G401 (cell line): ENCODE measurements around the gene PAGR1. TPM values are rescaled to one million over a fixed set of nuclear protein-coding genes. Genes with fewer than 3 reads are reported as not detected.

Experiments
- DNase-seq: peaks from one replicate; pipeline ENCODE4 v3.0.0-alpha.2; 2015; ENCODE audit warnings: low spot score
- in situ Hi-C: cut with HindIII; loops from 2 replicates; pipeline ENCODE4 v1.10.0; 2016; ENCODE audit warnings: low sequenced_read_pairs, mixed read lengths
- total RNA-seq: library from RNA; depleted of rRNA; stranded (reverse); fragments of >200 nt; shearing (Covaris generic); gene quantifications from 2 replicates; pipeline ENCODE4 v1.2.3, GENCODE V29; 2014

Gene PAGR1
- total RNA-seq, 1 experiment from 2014 or later, result 78.4 TPM

GRCh38 chr16:29810699-29811169, 5.2 kb upstream of the PAGR1 start:
- DNase-seq, result no peak

GRCh38 chr16:29811170-29811895, 4.6 kb upstream of the PAGR1 start:
- in situ Hi-C loops, result no loop called here
- peak; percentile 98 for DNase-seq

More at GRCh38 chr16:29810699-29811169, 5.2 kb upstream of the PAGR1 start:
- in situ Hi-C loops, result no loop called here

- in situ Hi-C loops, result no loop called here
- peak; percentile 90 for DNase-seq
Observed at GRCh38 chr16:29811896-29812665, 3.9 kb upstream of the PAGR1 start, which contains the start of gene PRRT2. PRRT2 (plus strand) TSS chr16:29812193; CDS start chr16:29813055, 862 bp downstream.

GRCh38 chr16:29812754-29813643, 3.0 kb upstream of the PAGR1 start:
- DNase-seq, result no peak
- in situ Hi-C loops, result no loop called here

- no peak for DNase-seq
- in situ Hi-C loops, result no loop called here
Observed at GRCh38 chr16:29813644-29814562, 2.0 kb upstream of the PAGR1 start.

GRCh38 chr16:29814592-29814991, 1.4 kb upstream of the PAGR1 start:
- in situ Hi-C loops, result no loop called here
- no peak for DNase-seq

- in situ Hi-C loops, result no loop called here
- DNase-seq, result no peak
Observed at GRCh38 chr16:29815032-29815721, 775 bp upstream of the PAGR1 start.

GRCh38 chr16:29816694-29817441, 916 bp downstream of the PAGR1 start:
- in situ Hi-C loops, result no loop called here
- no peak for DNase-seq

- no peak for DNase-seq
- in situ Hi-C loops, result no loop called here
Observed at GRCh38 chr16:29818082-29818481, 2.1 kb downstream of the PAGR1 start.

- no peak for DNase-seq
- in situ Hi-C loops, result no loop called here
Observed at GRCh38 chr16:29819506-29819905, 3.6 kb downstream of the PAGR1 start.

- DNase-seq, result no peak
Observed at GRCh38 chr16:29820271-29820701, 4.3 kb downstream of the PAGR1 start, which contains the start of gene MVP. MVP (plus strand) TSS chr16:29820462; CDS start chr16:29830550, 10,088 bp downstream.

GRCh38 chr16:29820730-29821642, 5.0 kb downstream of the PAGR1 start:
- no peak for DNase-seq
- in situ Hi-C loops, result no loop called here

More at GRCh38 chr16:29820271-29820701, 4.3 kb downstream of the PAGR1 start, which contains the start of gene MVP:
- in situ Hi-C loops, result no loop called here

GRCh38 chr16:29821643-29822115, 5.7 kb downstream of the PAGR1 start:
- in situ Hi-C loops, result no loop called here
- DNase-seq, result no peak

- DNase-seq, result no peak
- in situ Hi-C loops, result no loop called here
Observed at GRCh38 chr16:29824589-29825144, 8.7 kb downstream of the PAGR1 start.
